HG02759 (cell line): ENCODE results near the gene UBE2QL1.

Source experiments
- ATAC-seq: cut with Tn5 transposase; IDR thresholded peaks from one replicate; pipeline ENCODE4 v1.9.1; 2021; ENCODE audit warnings: mild to moderate bottlenecking, moderate library complexity; ENCODE audit not compliant: unreplicated experiment

UBE2QL1 gene

DNA sequence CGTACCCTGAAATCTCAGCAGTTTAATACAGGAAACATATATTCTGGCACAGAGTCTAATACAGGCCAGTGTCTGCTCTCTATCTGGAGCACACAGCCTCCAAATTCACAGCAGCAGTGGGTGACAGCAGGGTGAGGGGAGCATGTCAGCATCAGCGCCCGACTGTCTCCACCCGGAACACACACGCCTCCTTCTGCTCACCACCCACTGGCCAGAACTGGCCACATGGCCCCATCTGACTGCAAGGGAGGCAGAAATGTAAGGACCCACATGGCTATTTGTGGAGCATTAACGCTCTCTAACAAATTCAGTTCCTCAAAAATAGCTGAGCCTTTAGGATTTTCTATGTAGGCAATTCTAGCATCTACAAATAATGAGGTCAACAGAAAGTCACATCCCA lies 24.6 kb downstream of the UBE2QL1 start:
- ATAC-seq: no peak

- ATAC-seq: no peak
These were observed 27.1 kb downstream of the UBE2QL1 start for GRCh38 chr5:6475626-6476312.

- ATAC-seq: no peak
These were observed 27.6 kb downstream of the UBE2QL1 start for GRCh38 chr5:6476313-6476661.

GRCh38 chr5:6478793-6479192 lies 30.1 kb downstream of the UBE2QL1 start:
- no peak for ATAC-seq

- ATAC-seq: peak; percentile 52
These were observed 31.7 kb downstream of the UBE2QL1 start for GRCh38 chr5:6480133-6481051.

DNA sequence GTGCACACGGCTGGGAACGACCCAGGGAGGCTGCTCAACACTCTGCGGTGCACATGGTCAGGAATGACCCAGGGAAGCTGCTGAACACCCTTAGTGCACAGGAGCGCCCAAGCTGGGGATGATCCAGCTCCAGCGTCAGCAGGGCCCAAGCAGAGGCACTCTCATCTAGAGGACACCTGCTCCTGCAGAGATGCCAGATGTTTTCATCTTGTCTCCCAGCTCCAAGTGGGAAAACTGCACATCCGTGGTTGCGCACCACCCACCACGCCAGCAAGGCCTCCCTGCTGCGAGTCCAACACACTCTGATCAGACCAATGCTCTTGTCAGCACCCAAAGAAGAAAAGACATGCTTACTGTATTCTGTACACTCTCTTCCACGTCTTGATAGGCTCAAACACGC lies 34.1 kb downstream of the UBE2QL1 start:
- no peak for ATAC-seq

- peak; percentile 84 for ATAC-seq
These were observed 35.3 kb downstream of the UBE2QL1 start for GRCh38 chr5:6483880-6484382.

- ATAC-seq: no peak
These were observed 35.8 kb downstream of the UBE2QL1 start for GRCh38 chr5:6484446-6484845.

DNA sequence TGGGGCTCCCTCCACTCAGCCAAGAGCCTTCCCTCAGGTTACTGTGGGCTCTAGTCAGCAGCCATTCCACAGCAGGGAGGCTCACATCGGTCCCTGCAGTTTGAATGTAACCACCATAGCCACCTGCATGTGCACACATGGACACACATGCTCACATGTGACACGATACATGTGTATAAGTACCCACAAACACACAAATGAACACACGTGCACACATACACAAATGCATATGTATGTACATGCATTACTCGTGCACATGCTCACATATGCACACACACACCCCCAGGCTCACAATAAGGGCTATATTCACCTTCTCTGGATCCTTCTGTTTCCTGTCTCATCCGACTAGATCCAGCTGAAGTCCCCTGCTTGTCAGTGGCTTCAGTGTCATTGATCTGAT lies 36.2 kb downstream of the UBE2QL1 start:
- ATAC-seq: no peak

GRCh38 chr5:6485441-6485840 lies 36.8 kb downstream of the UBE2QL1 start:
- no peak for ATAC-seq

DNA sequence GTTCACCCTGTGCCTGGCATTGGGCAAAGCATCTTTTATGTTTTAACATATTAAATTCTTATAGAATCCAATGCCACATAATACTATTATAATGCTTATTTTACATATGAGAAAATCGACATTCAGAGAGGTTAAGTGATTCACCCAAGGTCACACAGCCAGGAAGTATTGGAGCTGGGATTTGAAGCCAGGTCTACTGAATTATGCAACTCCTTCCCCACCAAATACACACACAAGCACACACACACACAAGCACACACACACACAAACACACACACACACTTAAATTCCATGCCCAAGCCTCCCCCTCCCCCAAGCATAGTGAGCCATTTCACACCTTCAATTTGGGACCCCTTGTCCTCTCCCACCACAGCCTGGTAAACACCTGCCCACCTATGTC lies 37.4 kb downstream of the UBE2QL1 start:
- no peak for ATAC-seq

GRCh38 chr5:6487081-6487480 lies 38.4 kb downstream of the UBE2QL1 start:
- ATAC-seq: no peak

DNA sequence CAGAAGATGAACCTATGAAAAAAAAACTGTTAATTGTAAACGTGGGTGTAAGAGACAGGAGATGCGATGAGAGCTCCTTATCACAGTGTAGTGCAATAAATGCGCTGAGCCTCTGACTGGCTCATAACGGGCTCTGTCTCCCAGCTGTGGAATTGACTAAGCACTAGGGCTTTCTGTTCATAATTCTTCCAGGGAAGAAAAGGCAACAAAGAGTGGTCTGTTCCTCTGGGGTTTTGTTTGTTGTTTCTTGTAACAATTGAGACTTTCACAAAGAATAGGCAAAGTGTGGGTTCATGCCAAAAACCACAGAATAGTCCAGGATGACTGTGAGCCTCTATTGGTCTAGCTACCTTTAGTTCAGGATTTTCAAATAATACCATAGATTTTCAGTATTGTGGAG lies 39.4 kb downstream of the UBE2QL1 start:
- ATAC-seq: no peak

GRCh38 chr5:6489643-6490185 lies 41.1 kb downstream of the UBE2QL1 start:
- no peak for ATAC-seq

- ATAC-seq: no peak
These were observed 41.6 kb downstream of the UBE2QL1 start for GRCh38 chr5:6490246-6490645.

DNA sequence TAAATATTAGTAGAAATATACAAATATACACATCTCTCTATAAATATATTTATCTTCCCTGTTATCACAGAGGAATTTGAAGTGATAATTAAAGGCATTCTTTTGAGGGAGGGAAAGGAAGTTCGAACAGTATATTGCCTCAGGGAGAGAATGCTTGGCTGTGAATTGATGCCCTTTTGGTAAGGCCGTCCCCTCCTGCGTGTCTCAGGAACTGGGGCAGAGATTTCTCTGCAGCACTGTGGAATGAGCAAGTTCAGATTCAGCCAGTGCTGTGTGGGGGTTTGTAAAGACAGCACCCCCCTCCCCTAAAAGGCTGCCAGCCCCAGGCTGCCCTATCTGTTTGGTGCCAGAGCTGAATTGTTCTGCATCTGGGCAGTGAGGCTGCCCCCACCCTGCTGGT lies 42.0 kb downstream of the UBE2QL1 start:
- no peak for ATAC-seq

DNA sequence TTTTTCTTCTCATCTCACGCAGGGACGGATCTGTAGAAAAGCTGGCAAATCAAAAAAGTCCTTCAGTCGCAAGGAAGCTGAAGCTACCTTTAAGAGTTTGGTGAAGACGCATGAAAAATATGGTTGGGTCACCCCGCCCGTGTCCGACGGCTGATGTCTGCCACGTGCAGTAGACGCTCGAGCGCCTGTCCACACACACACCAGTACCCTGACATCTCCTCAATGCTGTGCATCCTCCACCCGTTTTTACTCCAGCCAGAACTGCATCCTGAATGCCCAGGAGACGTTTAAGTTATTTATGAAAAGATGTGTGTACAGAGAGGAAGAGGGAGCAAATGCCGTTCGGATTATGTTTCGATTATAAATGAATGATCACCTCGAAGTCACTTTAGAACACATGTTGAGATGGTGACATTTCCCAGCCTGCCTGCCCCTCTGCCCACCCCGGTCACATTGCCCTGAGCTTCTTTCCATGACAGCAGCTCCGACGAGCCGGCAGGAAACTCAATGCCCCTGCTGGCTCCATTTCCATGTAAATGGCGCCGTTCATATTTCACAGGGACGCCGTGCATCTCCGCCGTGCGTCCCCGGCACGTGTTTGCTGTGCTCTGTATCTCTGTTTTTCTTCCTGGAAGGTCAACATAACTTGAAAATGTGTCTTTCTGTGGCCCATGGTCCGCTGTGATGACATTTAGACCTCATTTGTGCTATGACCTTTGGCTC lies 42.7 kb downstream of the UBE2QL1 start:
- no peak for ATAC-seq

GRCh38 chr5:6491919-6492290 lies 43.2 kb downstream of the UBE2QL1 start:
- ATAC-seq: no peak

- peak; percentile 39 for ATAC-seq
These were observed 44.3 kb downstream of the UBE2QL1 start for GRCh38 chr5:6492934-6493333.

GRCh38 chr5:6493681-6494454 lies 45.2 kb downstream of the UBE2QL1 start:
- peak; percentile 36 for ATAC-seq
